GM19238 (cell line): ENCODE measurements around the gene DCX.

Experiments used
- DNase-seq: peaks from one replicate; pipeline ENCODE4 v3.0.0; 2011; ENCODE audit warnings: low spot score; ENCODE audit not compliant: insufficient read length

DCX gene

DNA sequence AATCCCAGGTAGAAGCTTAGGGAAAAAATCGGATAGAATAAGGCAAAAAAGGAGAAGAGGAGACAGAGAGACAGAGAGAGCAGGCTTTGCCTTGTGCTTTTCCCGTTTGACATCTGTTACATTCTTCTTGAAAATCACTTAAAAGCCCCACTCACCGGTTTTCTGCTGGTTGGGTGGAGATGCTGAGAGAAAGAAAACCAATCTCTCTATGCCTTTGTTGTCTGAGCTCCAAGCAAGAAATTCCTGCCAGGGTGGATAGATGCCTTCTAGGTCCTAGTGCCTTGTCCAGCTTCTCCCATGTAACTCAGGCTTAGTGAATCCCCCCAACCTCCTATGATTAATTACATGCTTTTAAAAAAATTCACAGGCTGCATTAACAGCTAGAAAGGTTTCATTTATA is at the start of gene DCX:
TSS of gene DCX (minus strand) at position 210 of the 400 bp plus-strand sequence. CDS start 1,794 bp downstream, outside the sequence.
- no peak for DNase-seq

DNA sequence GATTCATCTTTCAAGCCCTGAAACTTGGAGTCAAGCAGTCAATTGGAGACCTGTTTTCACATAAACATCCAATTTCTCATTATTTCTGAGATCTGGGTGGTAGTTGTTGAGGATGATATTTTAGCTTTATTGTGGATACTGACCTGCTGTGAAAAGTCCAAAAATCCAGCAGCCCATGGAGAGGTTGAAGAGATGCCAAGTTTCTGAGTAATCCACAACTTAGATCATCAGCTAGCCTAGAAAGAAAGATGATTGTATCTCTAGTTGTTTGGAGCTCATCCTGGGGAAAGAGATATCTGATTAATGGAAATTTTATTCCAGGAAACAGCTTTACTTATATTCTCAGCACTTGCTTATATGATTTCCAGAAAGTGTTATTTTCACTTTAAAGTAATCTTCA is 48.6 kb upstream of the DCX start:
- DNase-seq: no peak

DNA sequence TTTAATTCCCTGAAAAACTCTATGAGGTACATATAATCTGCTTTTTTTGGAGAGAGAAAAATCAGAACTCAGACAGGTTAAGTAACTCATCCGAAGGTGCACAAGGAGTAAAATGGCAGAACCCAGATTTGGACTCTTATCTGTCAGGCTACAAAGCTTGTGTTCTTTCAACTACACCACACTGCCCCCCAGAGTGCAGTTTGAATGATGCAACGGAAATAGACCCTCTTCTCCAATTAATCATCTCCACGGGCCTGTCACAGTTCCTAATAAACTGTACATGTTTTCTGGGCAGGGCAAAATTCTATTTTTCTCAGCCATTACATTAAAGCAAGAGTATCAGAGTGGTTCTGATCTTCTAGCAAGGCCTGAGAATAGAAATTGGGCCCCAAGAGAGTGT is 35.3 kb upstream of the DCX start:
- DNase-seq: no peak

GRCh38 chrX:111445485-111445884 is 33.5 kb upstream of the DCX start:
- DNase-seq: no peak

DNA sequence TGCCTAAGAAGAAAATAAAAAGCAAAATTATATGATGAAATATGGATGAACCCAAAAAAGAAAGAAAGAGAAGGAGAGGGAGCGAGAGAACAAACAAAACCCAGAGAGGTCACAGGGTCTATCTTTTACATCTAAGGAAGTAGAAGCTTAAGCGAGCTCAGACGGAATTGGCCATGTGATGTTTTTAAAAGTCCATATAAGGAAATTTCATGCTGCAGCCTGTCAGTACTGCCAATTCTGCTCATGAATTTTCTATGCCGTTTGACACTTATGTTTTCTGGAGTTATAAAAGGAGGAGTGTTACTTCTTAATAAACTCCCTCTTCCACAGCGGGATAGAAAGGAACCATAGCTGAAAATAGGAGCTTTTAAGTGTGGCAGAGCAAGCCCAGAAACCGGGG is 32.9 kb upstream of the DCX start:
- DNase-seq: no peak

GRCh38 chrX:111443946-111444345 is 32.0 kb upstream of the DCX start:
- no peak for DNase-seq

DNA sequence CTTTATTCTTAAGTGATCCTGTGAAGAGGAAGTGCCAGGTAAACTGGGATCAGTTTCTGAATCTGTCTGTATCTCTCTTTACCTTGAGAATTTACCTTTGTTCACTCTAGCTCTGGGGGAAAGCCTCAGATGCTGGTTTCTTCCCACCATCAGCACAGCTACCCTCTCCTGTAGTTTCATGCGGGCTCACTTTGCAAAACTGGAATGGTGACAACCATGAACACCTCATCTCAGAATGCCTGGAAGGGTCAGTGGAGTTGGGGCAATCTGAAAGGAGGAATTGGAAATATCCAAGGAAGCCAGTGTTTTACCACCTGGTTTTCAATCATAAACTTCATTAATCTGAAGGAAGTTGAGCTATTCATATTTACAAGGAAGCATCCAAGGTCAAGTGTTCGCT is 30.8 kb upstream of the DCX start:
- no peak for DNase-seq

- DNase-seq: no peak
Measured at GRCh38 chrX:111435469-111435868, 23.5 kb upstream of the DCX start.

DNA sequence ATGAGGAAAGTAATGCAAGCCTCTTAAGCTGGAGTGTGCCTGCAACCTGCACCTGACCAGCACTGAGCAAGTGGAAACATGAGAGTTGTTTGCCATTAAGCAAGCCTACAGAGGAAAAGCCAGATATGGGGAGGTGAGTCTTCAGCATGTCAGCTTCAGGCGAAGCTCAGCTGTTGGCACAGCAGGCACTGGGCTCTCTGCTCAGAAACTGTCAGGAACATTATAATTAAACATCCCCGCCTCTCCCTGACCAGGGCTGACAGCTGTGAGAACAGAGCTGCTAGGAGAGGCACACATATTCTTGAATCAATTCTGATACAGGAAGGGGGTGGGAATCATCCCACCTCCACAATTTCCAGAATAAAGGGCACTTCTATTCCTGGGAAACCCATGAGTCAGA is 19.0 kb upstream of the DCX start:
- no peak for DNase-seq

- DNase-seq: no peak
Measured at GRCh38 chrX:111411557-111411956, 435 bp downstream of the DCX start.

DNA sequence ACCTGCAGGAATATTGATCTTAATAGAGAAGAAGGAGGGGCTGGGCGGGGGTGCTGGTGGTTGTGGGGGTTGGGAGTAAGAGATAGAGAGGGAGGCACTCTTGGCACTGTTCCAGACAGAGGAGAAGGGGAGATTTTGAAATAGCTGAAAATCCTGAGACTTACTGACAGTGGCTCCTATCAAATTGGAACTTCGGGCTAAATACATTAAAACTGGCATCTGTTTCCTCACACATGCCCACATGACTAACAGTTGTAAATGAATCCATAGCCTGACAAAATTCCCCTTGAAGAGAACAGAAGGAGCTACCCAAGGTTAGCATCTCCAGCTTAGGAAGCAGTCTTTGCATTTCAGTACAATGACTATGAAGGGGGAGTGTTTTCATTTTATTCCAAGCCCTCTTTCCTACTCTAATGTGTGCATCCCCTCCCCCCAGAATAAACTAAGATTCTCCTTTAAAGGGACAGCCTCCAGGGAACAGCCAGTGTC is 1.4 kb downstream of the DCX start:
- DNase-seq: no peak

- DNase-seq: no peak
Measured at GRCh38 chrX:111409326-111409725, 2.7 kb downstream of the DCX start.

DNA sequence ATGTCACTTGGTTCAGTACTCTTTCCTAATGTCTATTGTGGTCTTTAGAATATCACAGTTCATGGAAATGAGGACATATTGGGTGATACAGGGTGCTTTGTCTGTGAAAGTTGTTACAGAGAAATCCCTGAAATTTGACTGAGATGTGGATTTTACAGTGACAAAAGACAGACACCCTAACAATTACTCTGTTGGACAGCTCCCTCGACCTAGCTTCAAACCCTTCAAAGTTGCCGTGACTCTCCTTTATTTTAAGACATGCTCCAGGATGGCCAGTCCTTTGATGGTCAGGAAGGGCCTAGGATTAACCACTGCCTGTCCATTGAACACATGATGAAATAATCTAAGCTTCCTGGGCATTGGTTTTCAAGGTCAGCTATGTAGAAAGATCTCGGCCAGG is 4.0 kb downstream of the DCX start:
- DNase-seq: no peak

DNA sequence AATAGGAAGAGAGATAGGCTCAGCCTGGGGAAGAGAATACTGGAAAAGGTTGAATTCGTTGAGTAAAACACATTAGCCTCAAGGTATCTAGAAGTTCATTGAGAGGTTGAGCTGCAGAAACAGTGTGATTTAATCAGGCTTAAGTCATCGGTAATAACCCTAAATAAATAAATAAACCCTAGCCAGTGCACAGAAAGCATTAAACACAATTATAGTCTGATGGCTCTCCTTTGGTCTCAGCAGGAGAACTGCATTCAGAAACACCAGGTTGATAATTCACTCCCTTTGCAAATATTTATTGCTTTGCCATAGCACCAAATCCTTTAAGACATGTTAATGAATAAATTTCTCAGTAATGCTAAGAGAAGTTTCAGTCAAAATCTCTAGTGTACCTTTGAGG is 9.6 kb downstream of the DCX start:
- DNase-seq: no peak

GRCh38 chrX:111395149-111395548 is 16.8 kb downstream of the DCX start:
- no peak for DNase-seq

- DNase-seq: no peak
Measured at GRCh38 chrX:111394569-111394968, 17.4 kb downstream of the DCX start.

DNA sequence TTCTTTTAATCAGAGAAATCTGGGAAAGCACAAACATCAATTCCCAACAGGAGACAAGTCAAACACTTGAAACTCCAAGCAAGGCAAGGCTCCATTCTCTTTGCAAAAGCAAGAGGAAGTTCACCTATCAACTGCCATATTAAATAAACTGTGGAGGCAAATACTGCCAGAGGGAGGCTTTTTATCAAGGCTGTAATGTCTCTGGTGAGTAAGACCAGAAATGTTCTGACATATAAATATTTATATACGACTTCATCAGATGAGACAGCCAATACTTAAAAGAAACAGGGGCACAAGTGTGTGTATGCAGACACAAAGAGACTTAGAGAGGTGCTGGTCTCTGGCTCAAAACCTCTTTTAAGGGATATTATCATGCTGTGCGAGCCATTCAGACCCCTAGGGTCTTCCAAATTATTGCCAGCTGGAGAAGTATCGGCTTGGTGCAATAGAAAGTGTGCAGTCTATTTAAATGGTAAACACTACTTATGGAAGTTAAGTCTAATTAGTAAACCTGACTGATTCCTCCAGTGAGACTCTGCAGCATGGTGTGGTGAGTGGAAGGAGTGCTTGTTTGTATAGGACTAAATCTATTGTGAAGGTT is 24.4 kb downstream of the DCX start:
- no peak for DNase-seq

DNA sequence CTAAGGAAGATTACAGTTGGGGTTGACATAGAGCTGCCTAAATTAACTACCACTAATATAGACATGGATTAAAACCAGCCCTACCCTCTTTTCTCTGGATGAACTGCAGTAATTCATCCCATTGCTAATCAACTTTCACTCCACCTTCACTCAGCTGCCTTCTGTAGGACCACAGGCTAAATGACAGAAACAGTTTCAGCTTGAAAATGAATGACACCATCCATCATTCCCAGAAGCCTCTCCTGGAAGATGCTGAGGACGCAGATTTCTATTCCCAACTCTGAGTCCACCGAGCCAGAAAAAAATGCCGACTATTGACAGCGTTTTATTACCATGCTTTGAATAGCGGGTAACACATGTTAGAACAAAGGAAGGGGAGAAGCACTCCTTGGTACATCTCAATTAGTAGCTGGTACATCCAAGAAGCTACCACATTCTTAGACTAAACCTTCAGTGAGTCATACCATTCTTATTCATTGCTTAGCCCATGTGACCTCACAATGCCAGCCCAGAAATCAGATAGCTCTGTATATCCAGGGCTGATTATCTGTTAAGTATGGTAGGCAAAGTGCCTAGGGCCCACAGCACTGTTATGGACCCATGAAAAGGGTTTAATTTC is 25.3 kb downstream of the DCX start:
- no peak for DNase-seq

DNA sequence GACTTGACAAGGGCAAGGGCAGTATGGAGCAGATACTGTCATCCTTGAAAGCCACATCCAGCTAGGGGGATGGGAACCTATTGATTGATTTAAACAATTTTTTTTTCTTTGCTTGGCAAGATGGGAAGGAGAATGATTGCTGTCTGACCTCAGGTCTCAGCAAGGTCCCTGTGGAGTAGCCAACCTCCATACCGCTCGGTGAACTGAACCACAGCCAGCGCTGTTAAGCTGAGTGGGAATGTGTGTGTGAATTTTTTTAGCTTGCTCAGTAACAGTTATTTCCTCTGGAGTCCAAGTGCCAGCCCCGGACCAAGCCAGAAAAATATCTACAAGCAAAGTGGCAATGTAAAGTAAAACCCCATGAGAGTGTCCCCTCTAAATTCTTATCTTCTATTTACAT is 25.9 kb downstream of the DCX start:
- DNase-seq: no peak

DNA sequence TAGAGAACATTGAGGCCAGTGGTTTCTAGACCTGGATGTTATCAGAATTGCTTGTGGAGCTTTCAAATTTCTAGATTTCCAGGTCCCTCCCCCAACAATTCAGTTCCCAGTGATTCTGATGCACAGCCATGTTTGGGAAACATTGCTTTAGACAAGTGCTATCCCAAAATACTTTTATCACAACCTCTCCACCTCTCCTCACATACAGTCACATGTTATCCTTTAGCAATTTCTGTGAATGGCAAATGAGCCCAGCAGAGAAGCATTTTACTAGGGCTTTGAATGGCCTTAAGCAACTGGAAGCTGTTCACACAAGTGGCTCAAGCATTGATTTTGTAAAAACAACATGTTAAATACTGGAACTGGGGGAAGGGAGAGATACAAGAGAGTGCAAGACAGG is 29.7 kb downstream of the DCX start:
- DNase-seq: no peak

DNA sequence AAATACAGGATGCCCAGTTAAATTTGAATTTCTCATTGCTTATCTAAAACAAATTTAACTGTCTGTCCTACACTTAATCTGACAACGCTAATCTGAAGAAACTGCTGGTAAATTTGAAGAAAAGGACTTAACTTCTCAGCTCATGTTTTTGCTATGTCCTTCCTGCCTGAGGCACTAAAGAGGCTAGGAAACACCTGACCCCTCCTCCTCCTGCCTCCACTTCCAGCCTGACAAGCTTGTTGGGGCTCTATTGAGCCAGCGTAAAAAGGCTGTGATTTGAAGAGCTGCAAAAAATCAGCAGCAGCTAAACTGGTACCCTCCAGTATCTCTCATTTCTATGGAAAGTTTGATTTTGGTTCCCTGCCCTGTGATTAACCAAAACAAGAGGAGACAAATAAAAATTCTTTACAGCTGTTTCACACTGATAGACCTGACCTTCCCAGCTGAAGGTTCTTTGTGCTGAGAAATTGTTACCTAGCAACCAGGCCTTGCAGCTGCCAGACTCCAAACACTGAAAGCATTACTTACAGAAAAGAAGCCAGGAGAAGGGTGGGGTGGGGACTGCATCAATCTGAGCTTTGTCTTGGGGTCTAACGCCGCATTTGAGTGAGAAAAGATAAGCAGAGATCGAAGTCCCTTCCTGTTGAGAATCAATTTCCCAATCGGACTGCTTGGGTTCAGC is 35.0 kb downstream of the DCX start:
- no peak for DNase-seq

DNA sequence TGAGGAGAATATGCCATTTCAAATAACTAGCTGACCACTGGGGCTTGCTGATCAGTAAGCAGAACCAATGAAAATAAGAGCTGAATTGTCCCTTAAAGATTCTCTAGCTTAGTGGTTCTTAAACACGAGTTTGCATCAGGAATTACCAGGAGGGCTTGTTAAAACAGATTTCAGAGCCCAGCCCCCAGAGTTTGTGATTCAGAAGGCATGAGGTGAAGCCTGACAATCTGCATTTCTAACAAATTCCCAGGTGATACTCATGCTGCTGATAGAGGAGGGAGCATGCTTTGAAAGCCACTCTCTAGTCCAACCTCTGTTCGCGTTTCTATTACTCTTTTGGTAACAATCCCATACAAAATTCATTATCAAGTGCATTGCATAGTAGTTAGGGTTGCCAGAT is 35.5 kb downstream of the DCX start:
- DNase-seq: no peak

DNA sequence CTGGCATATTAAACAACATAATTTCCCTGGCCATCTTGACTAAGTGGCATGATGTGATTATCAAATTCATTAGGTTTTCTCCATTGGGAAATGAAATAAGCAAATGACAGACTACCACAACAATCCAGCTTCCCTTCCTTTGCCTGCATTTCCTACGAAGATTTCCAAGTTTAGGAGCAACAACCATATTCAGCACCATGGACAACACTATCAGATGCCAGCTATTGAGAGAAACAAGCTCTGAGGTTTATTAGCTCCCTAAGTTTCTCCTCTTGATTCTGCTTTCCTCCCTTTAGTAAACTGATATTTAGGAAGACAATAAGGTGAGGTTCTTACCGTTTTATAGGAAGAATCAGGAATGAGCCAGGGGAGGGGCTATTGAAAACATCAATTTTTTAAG is 36.2 kb downstream of the DCX start:
- DNase-seq: no peak
